Hepatocyte (in vitro differentiated cells): ENCODE data around the gene PARP2. TPM values are rescaled to one million over a fixed set of nuclear protein-coding genes. Genes with fewer than 3 reads are reported as not detected.

Experiments used
- DNase-seq: peaks from one replicate; pipeline ENCODE4 v3.0.0-alpha.2; 2016; ENCODE audit warnings: low spot score
- H2AFZ ChIP-seq: fragments of 200-600 bp; sonication (generic); 2 replicates; pipeline ENCODE4 v1.6.0; 2016; ENCODE audit warnings: antibody characterized with exemption, mild to moderate bottlenecking
- H3K27ac ChIP-seq: fragments of 200-600 bp; sonication (generic); 2 replicates; pipeline ENCODE4 v1.5.1; 2016; ENCODE audit warnings: mild to moderate bottlenecking
- H3K27me3 ChIP-seq: fragments of 200-600 bp; sonication (generic); 2 replicates; pipeline ENCODE4 v1.6.1; 2016
- H3K36me3 ChIP-seq: fragments of 200-600 bp; sonication (generic); replicated peaks from 2 replicates; pipeline ENCODE4 v1.5.1; 2016; ENCODE audit warnings: low read depth; ENCODE audit not compliant: insufficient read depth
- H3K4me1 ChIP-seq: fragments of 200-600 bp; sonication (generic); 2 replicates; pipeline ENCODE4 v1.5.1; 2016; ENCODE audit warnings: mild to moderate bottlenecking, moderate library complexity; ENCODE audit not compliant: insufficient read depth
- H3K4me2 ChIP-seq: fragments of 200-600 bp; sonication (generic); 2 replicates; pipeline ENCODE4 v1.6.0; 2016
- H3K4me3 ChIP-seq: fragments of 200-600 bp; sonication (generic); 2 replicates; pipeline ENCODE4 v1.5.1; 2016; ENCODE audit warnings: mild to moderate bottlenecking
- H3K79me2 ChIP-seq: fragments of 200-600 bp; sonication (generic); 2 replicates; pipeline ENCODE4 v1.6.0; 2017; ENCODE audit warnings: mild to moderate bottlenecking
- H3K9me2 ChIP-seq: fragments of 200-600 bp; sonication (generic); replicated peaks from 2 replicates; pipeline ENCODE4 v1.6.0; 2017; ENCODE audit warnings: mild to moderate bottlenecking; ENCODE audit not compliant: insufficient read depth
- H3K9me3 ChIP-seq: fragments of 200-600 bp; sonication (generic); 2 replicates; pipeline ENCODE4 v1.5.1; 2016; ENCODE audit warnings: low read depth, mild to moderate bottlenecking
- H4K20me1 ChIP-seq: fragments of 200-600 bp; sonication (generic); 2 replicates; pipeline ENCODE4 v1.6.0; 2016; ENCODE audit warnings: mild to moderate bottlenecking; ENCODE audit not compliant: insufficient read depth, poor library complexity, severe bottlenecking
- EZH2 ChIP-seq: fragments of 200-600 bp; sonication (generic); IDR thresholded peaks from 2 replicates; pipeline ENCODE4 v1.6.1; 2016; ENCODE audit warnings: antibody characterized with exemption, mild to moderate bottlenecking, borderline replicate concordance
- EZH2phosphoT487 ChIP-seq: fragments of 200-600 bp; sonication (generic); IDR thresholded peaks from one replicate; pipeline ENCODE4 v1.6.1; 2018; ENCODE audit warnings: antibody characterized with exemption, mild to moderate bottlenecking, low read depth, moderate library complexity; ENCODE audit not compliant: unreplicated experiment, severe bottlenecking
- WGBS: methylation state at CpG from one replicate; pipeline ENCODE4 v1.1.6; 2016; ENCODE audit warnings: low lambda C conversion rate; ENCODE audit errors: missing lambda C conversion rate; 5-methylcytosine and 5-hydroxymethylcytosine counted together
- polyA plus RNA-seq: library from polyadenylated mRNA; unstranded; fragments of >200 nt; fragmentation: Nextera tagmentation; extraction: Ambion mirVana; gene quantifications from 2 replicates; pipeline ENCODE4 v1.2.1, GENCODE V29; 2016
- total RNA-seq: library from RNA; depleted of rRNA; stranded (reverse); fragments of >200 nt; gene quantifications from 2 replicates; pipeline ENCODE4 v1.2.3, GENCODE V29; 2014
- TF ChIP-seq, protein P1 (sequence below): fragments of 200-600 bp; sonication (generic); IDR thresholded peaks from 2 replicates; pipeline ENCODE4 v1.5.1; 2016; ENCODE audit warnings: antibody characterized with exemption, mild to moderate bottlenecking; ENCODE audit not compliant: poor library complexity

PARP2 gene
- total and polyA plus RNA-seq, 2 experiments from 2014 or later = 13.9 to 23.4 TPM

DNA sequence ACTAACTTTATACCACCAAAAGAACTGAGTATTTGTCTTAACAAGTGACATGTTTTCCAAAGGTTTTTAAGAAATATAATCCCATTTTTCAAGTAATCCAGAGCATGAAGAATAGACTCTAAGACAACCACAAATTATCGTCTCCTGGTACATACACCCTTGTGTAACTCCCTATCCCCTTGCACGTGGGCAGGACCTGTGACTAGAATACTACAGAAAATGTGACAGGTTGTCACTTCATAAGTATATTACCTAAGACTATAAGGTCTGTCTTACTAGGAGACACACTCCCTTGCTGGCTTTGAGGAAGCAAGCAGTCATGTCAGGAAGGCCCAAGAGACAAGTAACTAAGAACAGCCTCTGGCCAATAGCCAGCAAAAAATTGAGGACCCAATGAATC is 29.4 kb upstream of the PARP2 start:
- no peaks in the 10 kb centered on the region for H4K20me1 ChIP-seq
- no peaks in the 10 kb centered on the region for H3K4me1 ChIP-seq
- no peaks in the 10 kb centered on the region for H3K9me2 ChIP-seq
- no peak overlapping the region for H3K4me3 ChIP-seq
- no peak overlapping the region for H3K27ac ChIP-seq
- no peaks in the 10 kb centered on the region for H3K27me3 ChIP-seq
- no peaks in the 10 kb centered on the region for H3K9me3 ChIP-seq
- 87% methylated on average over 2 of the region's 2 CpGs for WGBS
- H2AFZ ChIP-seq = no peak overlapping the region
- DNase-seq = no peak
- H3K4me2 ChIP-seq = no peak overlapping the region
- no peaks in the 10 kb centered on the region for H3K36me3 ChIP-seq
- no peak for TF ChIP-seq EZH2phosphoT487
- no peak for TF ChIP-seq EZH2
- TF ChIP-seq, protein P1, sequence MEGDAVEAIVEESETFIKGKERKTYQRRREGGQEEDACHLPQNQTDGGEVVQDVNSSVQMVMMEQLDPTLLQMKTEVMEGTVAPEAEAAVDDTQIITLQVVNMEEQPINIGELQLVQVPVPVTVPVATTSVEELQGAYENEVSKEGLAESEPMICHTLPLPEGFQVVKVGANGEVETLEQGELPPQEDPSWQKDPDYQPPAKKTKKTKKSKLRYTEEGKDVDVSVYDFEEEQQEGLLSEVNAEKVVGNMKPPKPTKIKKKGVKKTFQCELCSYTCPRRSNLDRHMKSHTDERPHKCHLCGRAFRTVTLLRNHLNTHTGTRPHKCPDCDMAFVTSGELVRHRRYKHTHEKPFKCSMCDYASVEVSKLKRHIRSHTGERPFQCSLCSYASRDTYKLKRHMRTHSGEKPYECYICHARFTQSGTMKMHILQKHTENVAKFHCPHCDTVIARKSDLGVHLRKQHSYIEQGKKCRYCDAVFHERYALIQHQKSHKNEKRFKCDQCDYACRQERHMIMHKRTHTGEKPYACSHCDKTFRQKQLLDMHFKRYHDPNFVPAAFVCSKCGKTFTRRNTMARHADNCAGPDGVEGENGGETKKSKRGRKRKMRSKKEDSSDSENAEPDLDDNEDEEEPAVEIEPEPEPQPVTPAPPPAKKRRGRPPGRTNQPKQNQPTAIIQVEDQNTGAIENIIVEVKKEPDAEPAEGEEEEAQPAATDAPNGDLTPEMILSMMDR = no peak
- H3K79me2 ChIP-seq = no peaks in the 10 kb centered on the region

DNA sequence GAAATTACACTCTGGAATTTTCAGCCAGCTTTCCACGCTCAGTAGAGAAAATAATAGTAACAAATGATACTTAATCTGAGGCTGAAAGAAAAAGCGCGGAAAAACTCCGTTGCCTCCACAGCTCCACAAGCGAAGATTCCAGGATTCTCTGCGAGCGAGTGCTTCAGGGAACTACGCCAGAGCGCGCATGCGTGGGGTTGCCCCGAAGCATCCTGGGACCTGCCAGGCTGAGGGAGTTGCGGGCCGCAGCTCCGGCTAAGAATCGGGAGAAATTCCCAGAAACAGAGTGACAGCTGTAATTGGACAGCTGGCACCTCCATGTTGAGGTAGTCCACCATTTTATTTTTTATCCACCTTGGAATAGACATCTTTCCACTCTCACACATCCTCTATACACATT is 25.7 kb upstream of the PARP2 start:
- no peaks in the 10 kb centered on the region for H3K36me3 ChIP-seq
- no peak for TF ChIP-seq EZH2phosphoT487
- TF ChIP-seq, protein P1 = no peak
- no peak for TF ChIP-seq EZH2
- over 99% methylated on average over 16 of the region's 16 CpGs for WGBS

DNA sequence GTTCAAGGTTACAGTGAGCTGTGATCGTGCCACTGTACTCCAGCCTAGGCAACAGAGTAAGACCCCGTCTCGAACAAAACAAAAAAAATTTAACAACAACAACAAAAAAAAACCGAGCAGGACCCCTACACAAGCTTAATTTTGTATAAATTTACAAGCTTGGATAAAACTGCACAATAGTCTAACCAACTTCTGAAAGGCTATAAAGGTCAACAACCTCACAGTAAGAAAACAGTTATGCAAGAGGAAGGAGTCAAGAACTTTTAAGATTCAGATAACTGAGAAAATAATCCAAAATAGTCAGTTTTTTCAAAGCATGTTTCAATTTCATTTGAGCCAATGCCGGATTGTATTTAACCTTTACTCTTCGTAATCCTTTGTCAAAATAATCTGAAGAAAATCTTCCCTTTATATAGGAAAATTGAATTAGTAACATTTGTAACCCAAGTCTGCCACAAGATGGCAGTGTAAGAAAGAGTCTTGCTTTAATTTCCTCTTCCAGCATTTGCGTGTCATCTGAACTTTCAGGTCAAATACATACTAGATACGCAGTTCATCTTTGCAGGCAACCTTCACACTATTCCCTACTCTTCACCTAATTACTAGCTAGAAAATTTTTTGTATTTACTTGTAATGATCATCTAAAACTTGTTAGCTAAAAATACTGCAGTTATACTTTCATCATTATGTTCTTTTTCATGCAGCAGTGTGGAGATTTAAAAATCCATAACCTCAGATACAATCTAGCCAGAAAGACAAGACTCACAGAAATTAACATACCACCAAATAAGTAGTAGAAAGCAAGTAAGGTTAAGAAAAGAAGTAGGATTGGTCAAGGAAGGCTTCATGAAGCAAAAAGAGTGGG is 16.2 kb upstream of the PARP2 start:
- DNase-seq = peak; percentile 74
- Histone ChIP-seq H3K4me1 (no peaks in the 10 kb centered on the region), H3K9me3 (no peaks in the 10 kb centered on the region), H3K4me2 (no peak overlapping the region), H4K20me1 (no peaks in the 10 kb centered on the region), H3K4me3 (no peak overlapping the region), H3K36me3 (no peaks in the 10 kb centered on the region), H3K27me3 (no peaks in the 10 kb centered on the region), H3K27ac (peak overlapping the region; percentile 6), H3K79me2 (peaks cover 62% of the 10 kb centered on the region), H2AFZ (no peak overlapping the region), H3K9me2 (no peaks in the 10 kb centered on the region)
- TF ChIP-seq EZH2 = no peak
- TF ChIP-seq, protein P1 = peak; percentile 81
- 61% methylated on average over 8 of the region's 8 CpGs for WGBS

More for the DNA sequence above, 25.7 kb upstream of the PARP2 start:
- H3K4me3 ChIP-seq = no peak overlapping the region
- H3K9me3 ChIP-seq = no peaks in the 10 kb centered on the region
- no peaks in the 10 kb centered on the region for H3K9me2 ChIP-seq
- H3K4me2 ChIP-seq = no peak overlapping the region
- no peaks in the 10 kb centered on the region for H3K27me3 ChIP-seq
- H3K27ac ChIP-seq = no peak overlapping the region
- H3K4me1 ChIP-seq = no peaks in the 10 kb centered on the region
- no peak overlapping the region for H2AFZ ChIP-seq
- DNase-seq = no peak
- peaks cover 12% of the 10 kb centered on the region for H3K79me2 ChIP-seq
- H4K20me1 ChIP-seq = peaks cover 5% of the 10 kb centered on the region
